Osteocyte (in vitro differentiated cells): ENCODE results near the gene TNFSF13. TPM values are rescaled to one million over a fixed set of nuclear protein-coding genes. Genes with fewer than 3 reads are reported as not detected.

Experiments used
- DNase-seq: peaks from one replicate; pipeline ENCODE4 v3.0.0; 2021; ENCODE audit warnings: mixed read lengths; ENCODE audit not compliant: unreplicated experiment; ENCODE audit errors: extremely low spot score
- H3K27ac Mint-ChIP-seq: one replicate; pipeline ENCODE4 v1.8.0; 2021; ENCODE audit warnings: mild to moderate bottlenecking, mixed read lengths; ENCODE audit not compliant: unreplicated experiment
- H3K27me3 Mint-ChIP-seq: one replicate; pipeline ENCODE4 v1.8.0; 2021; ENCODE audit warnings: mixed read lengths; ENCODE audit not compliant: unreplicated experiment
- H3K36me3 Mint-ChIP-seq: one replicate; pipeline ENCODE4 v1.8.0; 2021; ENCODE audit warnings: mixed read lengths; ENCODE audit not compliant: unreplicated experiment
- H3K4me1 Mint-ChIP-seq: one replicate; pipeline ENCODE4 v1.8.0; 2021; ENCODE audit warnings: mixed read lengths; ENCODE audit not compliant: unreplicated experiment
- H3K4me3 Mint-ChIP-seq: one replicate; pipeline ENCODE4 v1.8.0; 2021; ENCODE audit warnings: mild to moderate bottlenecking, moderate library complexity, mixed read lengths; ENCODE audit not compliant: unreplicated experiment
- H3K9me3 Mint-ChIP-seq: one replicate; pipeline ENCODE4 v1.8.0; 2021; ENCODE audit warnings: mixed read lengths; ENCODE audit not compliant: unreplicated experiment
- CTCF ChIP-seq: fragments of 200-600 bp; sonication (generic); IDR thresholded peaks from 2 replicates; pipeline ENCODE4 v1.5.0; 2021; ENCODE audit warnings: antibody characterized with exemption, mild to moderate bottlenecking, moderate library complexity
- total RNA-seq: library from RNA; stranded (reverse); gene quantifications from 2 replicates; pipeline ENCODE4 v1.2.1, GENCODE V29; 2021

The TNFSF13 gene
- total RNA-seq, 1 donor from 2014 or later: 1.5 TPM

GRCh38 chr17:7553356-7553755 lies 5.2 kb upstream of the TNFSF13 start:
- Mint-ChIP-seq H3K4me1 (peaks cover 18% of the 10 kb centered on the region), H3K36me3 (no peaks in the 10 kb centered on the region), H3K4me3 (no peak overlapping the region), H3K27me3 (no peaks in the 10 kb centered on the region), H3K27ac (no peak overlapping the region), H3K9me3 (no peaks in the 10 kb centered on the region)
- DNase-seq: no peak
- no peak for TF ChIP-seq CTCF

- peaks cover 20% of the 10 kb centered on the region for H3K4me1 Mint-ChIP-seq
- no peak for DNase-seq
- no peaks in the 10 kb centered on the region for H3K9me3 Mint-ChIP-seq
- H3K27ac Mint-ChIP-seq: no peak overlapping the region
- TF ChIP-seq CTCF: peak; percentile 15
- no peak overlapping the region for H3K4me3 Mint-ChIP-seq
- H3K27me3 Mint-ChIP-seq: no peaks in the 10 kb centered on the region
- H3K36me3 Mint-ChIP-seq: no peaks in the 10 kb centered on the region
These were observed 3.1 kb upstream of the TNFSF13 start for GRCh38 chr17:7555320-7555948.

DNA sequence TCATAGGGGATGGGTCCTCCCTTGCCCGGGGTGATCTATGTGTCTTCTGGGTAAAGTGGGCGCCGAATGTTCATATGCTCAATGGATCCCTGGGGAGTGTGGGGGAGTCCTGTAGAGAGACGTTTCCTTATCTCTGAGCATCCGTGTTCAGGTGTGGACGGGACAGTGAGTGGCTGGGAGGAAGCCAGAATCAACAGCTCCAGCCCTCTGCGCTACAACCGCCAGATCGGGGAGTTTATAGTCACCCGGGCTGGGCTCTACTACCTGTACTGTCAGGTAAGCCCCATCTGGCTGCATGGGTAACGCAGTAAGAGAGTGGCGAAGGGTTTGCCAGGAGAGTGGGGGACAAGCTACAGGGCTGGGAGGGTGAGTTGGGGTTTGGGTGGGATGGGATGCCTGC lies 1.9 kb upstream of the TNFSF13 start:
- Mint-ChIP-seq H3K4me3 (no peak overlapping the region), H3K4me1 (peaks cover 26% of the 10 kb centered on the region), H3K9me3 (no peaks in the 10 kb centered on the region), H3K27me3 (no peaks in the 10 kb centered on the region), H3K36me3 (no peaks in the 10 kb centered on the region), H3K27ac (no peak overlapping the region)
- TF ChIP-seq CTCF: no peak
- no peak for DNase-seq

DNA sequence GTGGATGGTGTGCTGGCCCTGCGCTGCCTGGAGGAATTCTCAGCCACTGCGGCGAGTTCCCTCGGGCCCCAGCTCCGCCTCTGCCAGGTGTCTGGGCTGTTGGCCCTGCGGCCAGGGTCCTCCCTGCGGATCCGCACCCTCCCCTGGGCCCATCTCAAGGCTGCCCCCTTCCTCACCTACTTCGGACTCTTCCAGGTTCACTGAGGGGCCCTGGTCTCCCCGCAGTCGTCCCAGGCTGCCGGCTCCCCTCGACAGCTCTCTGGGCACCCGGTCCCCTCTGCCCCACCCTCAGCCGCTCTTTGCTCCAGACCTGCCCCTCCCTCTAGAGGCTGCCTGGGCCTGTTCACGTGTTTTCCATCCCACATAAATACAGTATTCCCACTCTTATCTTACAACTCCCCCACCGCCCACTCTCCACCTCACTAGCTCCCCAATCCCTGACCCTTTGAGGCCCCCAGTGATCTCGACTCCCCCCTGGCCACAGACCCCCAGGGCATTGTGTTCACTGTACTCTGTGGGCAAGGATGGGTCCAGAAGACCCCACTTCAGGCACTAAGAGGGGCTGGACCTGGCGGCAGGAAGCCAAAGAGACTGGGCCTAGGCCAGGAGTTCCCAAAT lies 1.3 kb upstream of the TNFSF13 start:
- DNase-seq: no peak
- H3K27me3 Mint-ChIP-seq: no peaks in the 10 kb centered on the region
- no peaks in the 10 kb centered on the region for H3K36me3 Mint-ChIP-seq
- H3K4me3 Mint-ChIP-seq: no peak overlapping the region
- H3K9me3 Mint-ChIP-seq: no peaks in the 10 kb centered on the region
- peaks cover 26% of the 10 kb centered on the region for H3K4me1 Mint-ChIP-seq
- H3K27ac Mint-ChIP-seq: no peak overlapping the region
- no peak for TF ChIP-seq CTCF

GRCh38 chr17:7557775-7558543 lies 591 bp upstream of the TNFSF13 start:
- peak overlapping the region; percentile 71 for H3K27ac Mint-ChIP-seq
- no peaks in the 10 kb centered on the region for H3K27me3 Mint-ChIP-seq
- H3K4me1 Mint-ChIP-seq: peaks cover 32% of the 10 kb centered on the region
- no peaks in the 10 kb centered on the region for H3K36me3 Mint-ChIP-seq
- H3K9me3 Mint-ChIP-seq: no peaks in the 10 kb centered on the region
- no peak for TF ChIP-seq CTCF
- no peak overlapping the region for H3K4me3 Mint-ChIP-seq
- DNase-seq: no peak
